ENCODE measurements around the gene RHCG.

GRCh38 chr15:89489376-89489775, 7.0 kb downstream of the RHCG start:
- TF ChIP-seq EZH2 (IDR thresholded peaks at IDR 0.05; ENCODE audit: insufficient read depth, poor library complexity, severe bottlenecking) (no peak), EZH2phosphoT487 (IDR thresholded peaks at IDR 0.05; ENCODE audit: insufficient read depth, low read depth) (no peak)
